ENCODE data around the gene HAND1.

The HAND1 gene

DNA sequence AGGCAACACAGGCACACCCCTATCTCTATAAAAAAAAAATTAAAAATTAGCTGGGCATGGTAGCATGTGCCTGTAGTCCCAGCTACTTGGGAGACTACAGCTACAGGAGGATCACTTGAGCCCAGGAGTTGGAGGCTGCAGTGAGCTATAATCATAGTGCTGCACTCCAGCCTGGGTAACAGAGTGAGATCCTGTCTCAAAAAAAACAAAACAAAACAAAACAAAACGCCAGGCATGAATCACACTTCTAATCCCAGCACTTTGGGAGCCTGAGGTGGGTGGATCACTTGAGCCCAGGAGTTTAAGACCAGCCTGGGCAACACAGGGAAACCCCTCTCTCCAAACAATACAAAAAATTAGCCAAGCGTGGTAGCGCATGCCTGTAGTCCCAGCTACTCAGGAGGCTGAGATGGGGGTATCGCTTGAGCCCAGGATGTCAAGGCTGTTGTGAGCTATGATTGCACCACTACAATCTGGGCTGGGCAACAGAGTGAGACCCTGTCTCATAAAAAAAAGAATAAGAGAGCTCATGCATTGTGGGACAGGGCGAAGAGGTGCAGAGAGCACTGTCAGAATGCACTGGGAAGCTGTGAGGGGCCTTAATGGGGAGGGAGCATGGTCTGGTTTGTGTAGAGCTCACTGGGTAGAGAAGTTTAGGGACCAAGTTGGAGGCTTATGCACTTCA is 40.6 kb downstream of the HAND1 start:
- Histone ChIP-seq H3K27me3 (ENCODE audit: insufficient read depth, low read length) (no peaks in the 10 kb centered on the region), H3K18ac (ENCODE audit: low read length) (no peak overlapping the region), H3K36me3 (ENCODE audit: control insufficient read depth in 1 of 2, insufficient read depth in 2 of 2, low read length in 2 of 2) (peaks cover 18 to 24% of the 10 kb centered on the region in 2 experiments), H3K14ac (ENCODE audit: low read length) (no peak overlapping the region), H3K79me2 (ENCODE audit: control insufficient read depth, insufficient read depth, low read length, poor library complexity) (no peaks in the 10 kb centered on the region), H3K4ac (ENCODE audit: low read depth, low read length) (no peak overlapping the region), H2BK12ac (ENCODE audit: low read length) (no peak overlapping the region), H3K4me1 (ENCODE audit: control insufficient read depth in 1 of 2, insufficient read depth in 2 of 2, low read length in 2 of 2) (no peaks in the 10 kb centered on the region), H2AFZ (ENCODE audit: insufficient read depth, low read length, poor library complexity) (no peak overlapping the region), H2BK5ac (ENCODE audit: low read depth, low read length, poor library complexity) (no peak overlapping the region), H3K4me3 (ENCODE audit: low read depth, low read length) (no peak overlapping the region), H2AK5ac (ENCODE audit: low read length) (no peak overlapping the region), H4K8ac (ENCODE audit: low read depth, low read length) (no peak overlapping the region), H3K9ac (ENCODE audit: low read length) (no peak overlapping the region), H3K79me1 (ENCODE audit: low read length) (no peaks in the 10 kb centered on the region), H3K27ac (ENCODE audit: low read depth, low read length) (no peak overlapping the region), H3K23ac (ENCODE audit: low read length) (no peak overlapping the region), H4K12ac (ENCODE audit: low read depth, low read length) (no peak overlapping the region), H3K9me3 (ENCODE audit: insufficient read depth, low read depth, low read length) (peaks cover 1% of the 10 kb centered on the region), H2BK120ac (ENCODE audit: insufficient read depth, low read length, poor library complexity) (no peak overlapping the region), H4K91ac (ENCODE audit: low read depth, low read length) (no peak overlapping the region), H3K4me2 (ENCODE audit: low read length) (no peak overlapping the region)
- no peak for DNase-seq
- WGBS (ENCODE audit: extremely low coverage, insufficient coverage, insufficient read length): no CpG with 5 or more reads among the region's 5 CpGs

DNA sequence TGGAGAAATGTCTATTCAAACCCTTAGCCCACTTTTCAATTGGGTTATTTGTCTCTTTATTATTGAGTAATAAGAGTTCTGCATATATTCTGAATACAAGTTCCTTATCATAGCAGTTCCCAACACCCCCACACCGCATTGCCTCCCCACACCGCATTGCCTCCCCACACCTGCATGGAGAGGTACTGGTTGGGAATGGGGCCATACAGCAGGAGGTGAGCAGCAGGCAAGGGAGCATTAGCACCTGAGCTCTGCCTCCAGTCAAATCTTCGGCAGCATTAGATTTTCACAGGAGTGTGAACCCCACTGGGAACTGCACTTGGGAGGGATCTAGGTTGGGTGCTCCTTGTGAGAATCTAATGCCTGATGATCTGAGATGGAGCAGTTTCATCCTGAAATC is 42.8 kb downstream of the HAND1 start:
- Histone ChIP-seq H3K4me2 (ENCODE audit: low read length) (no peak overlapping the region), H3K36me3 (ENCODE audit: control insufficient read depth in 1 of 2, insufficient read depth in 2 of 2, low read length in 2 of 2) (peaks cover 14 to 16% of the 10 kb centered on the region in 2 experiments), H4K12ac (ENCODE audit: low read depth, low read length) (no peak overlapping the region), H3K79me1 (ENCODE audit: low read length) (no peaks in the 10 kb centered on the region), H2BK12ac (ENCODE audit: low read length) (no peak overlapping the region), H3K9me3 (ENCODE audit: insufficient read depth, low read depth, low read length) (peaks cover 1% of the 10 kb centered on the region), H4K8ac (ENCODE audit: low read depth, low read length) (no peak overlapping the region), H3K18ac (ENCODE audit: low read length) (no peak overlapping the region), H3K27me3 (ENCODE audit: insufficient read depth, low read length) (no peaks in the 10 kb centered on the region), H3K23ac (ENCODE audit: low read length) (no peak overlapping the region), H3K14ac (ENCODE audit: low read length) (no peak overlapping the region), H2AK5ac (ENCODE audit: low read length) (no peak overlapping the region), H3K4ac (ENCODE audit: low read depth, low read length) (no peak overlapping the region), H3K4me1 (ENCODE audit: control insufficient read depth in 1 of 2, insufficient read depth in 2 of 2, low read length in 2 of 2) (no peaks in the 10 kb centered on the region), H2BK120ac (ENCODE audit: insufficient read depth, low read length, poor library complexity) (no peak overlapping the region), H2AFZ (ENCODE audit: insufficient read depth, low read length, poor library complexity) (no peak overlapping the region), H4K91ac (ENCODE audit: low read depth, low read length) (no peak overlapping the region), H3K9ac (ENCODE audit: low read length) (no peak overlapping the region), H3K79me2 (ENCODE audit: control insufficient read depth, insufficient read depth, low read length, poor library complexity) (no peaks in the 10 kb centered on the region), H2BK5ac (ENCODE audit: low read depth, low read length, poor library complexity) (no peak overlapping the region), H3K4me3 (ENCODE audit: low read depth, low read length) (no peak overlapping the region), H3K27ac (ENCODE audit: low read depth, low read length) (no peak overlapping the region)
- DNase-seq: no peak
- WGBS (ENCODE audit: extremely low coverage, insufficient coverage, insufficient read length): no CpG with 5 or more reads among the region's 3 CpGs

DNA sequence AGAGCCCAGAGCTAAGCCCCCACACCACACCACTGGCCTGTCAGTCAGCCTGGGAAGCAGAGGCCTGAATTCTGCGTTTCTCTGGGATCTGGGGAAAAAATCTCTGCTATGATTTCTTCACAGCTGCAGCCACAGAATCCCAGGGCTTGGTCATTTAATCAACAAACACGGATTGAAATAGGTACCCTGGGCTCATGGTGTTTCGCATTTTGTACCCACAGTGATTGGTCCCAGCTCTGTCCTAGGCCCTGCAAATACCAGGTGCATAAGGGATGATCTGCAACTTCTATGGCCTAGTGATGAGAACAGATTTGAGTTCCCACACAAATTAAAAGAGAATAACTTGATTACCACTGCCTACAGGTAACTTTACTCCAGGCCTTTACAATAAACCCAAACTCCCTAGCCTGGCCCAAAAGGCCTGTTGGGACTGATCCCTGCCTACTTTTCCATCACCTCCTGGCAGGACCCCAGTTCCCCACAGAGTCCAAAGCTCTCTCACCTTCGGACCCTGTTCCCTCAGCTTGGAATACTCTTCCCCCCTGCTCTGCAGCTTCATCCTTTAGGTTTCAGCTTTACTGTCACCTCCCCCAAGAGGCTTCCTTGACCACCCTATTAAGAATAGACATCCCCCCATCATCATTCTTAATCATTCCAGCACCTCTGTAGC is 46.9 kb downstream of the HAND1 start:
- Histone ChIP-seq H3K4ac (ENCODE audit: low read depth, low read length) (no peak overlapping the region), H3K9ac (ENCODE audit: low read length) (no peak overlapping the region)
- no CpG with 5 or more reads among the region's 4 CpGs for WGBS (ENCODE audit: extremely low coverage, insufficient coverage, insufficient read length)

DNA sequence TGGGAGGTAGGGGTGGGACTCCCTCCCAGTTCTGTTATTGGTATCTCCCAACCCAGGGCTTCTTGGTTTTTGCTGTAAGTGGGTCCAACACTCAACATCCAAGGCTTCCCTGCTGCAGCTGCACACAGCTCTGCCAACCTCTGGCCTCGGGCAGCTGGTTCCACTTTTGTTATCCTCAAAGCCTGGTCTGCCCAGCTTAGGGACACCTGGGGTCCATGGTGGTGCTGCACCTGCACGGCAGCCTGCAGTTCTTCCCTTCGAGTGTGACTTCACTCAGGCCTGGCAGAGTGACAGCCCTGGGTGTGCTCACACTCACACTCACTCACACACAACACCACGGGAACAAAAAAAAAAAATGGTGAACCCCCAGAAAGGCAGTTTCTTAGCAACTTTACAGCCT is 47.6 kb downstream of the HAND1 start:
- H3K4me2 ChIP-seq (ENCODE audit: low read length): no peak overlapping the region
- H3K79me1 ChIP-seq (ENCODE audit: low read length): no peaks in the 10 kb centered on the region
- no peak overlapping the region for H3K23ac ChIP-seq (ENCODE audit: low read length)
- no peak overlapping the region for H3K27ac ChIP-seq (ENCODE audit: low read depth, low read length)
- H3K14ac ChIP-seq (ENCODE audit: low read length): no peak overlapping the region
- no peak overlapping the region for H2BK5ac ChIP-seq (ENCODE audit: low read depth, low read length, poor library complexity)
- no peak overlapping the region for H4K12ac ChIP-seq (ENCODE audit: low read depth, low read length)
- H3K9me3 ChIP-seq (ENCODE audit: insufficient read depth, low read depth, low read length): peaks cover 1% of the 10 kb centered on the region
- WGBS (ENCODE audit: extremely low coverage, insufficient coverage, insufficient read length): no CpG with 5 or more reads among the region's 4 CpGs
- no peak overlapping the region for H2AK5ac ChIP-seq (ENCODE audit: low read length)
- H2BK120ac ChIP-seq (ENCODE audit: insufficient read depth, low read length, poor library complexity): no peak overlapping the region
- no peaks in the 10 kb centered on the region for H3K79me2 ChIP-seq (ENCODE audit: control insufficient read depth, insufficient read depth, low read length, poor library complexity)
- no peak overlapping the region for H4K8ac ChIP-seq (ENCODE audit: low read depth, low read length)
- no peak overlapping the region for H3K18ac ChIP-seq (ENCODE audit: low read length)
- no peaks in the 10 kb centered on the region for H3K4me1 ChIP-seq (ENCODE audit: control insufficient read depth in 1 of 2, insufficient read depth in 2 of 2, low read length in 2 of 2)
- H3K4me3 ChIP-seq (ENCODE audit: low read depth, low read length): no peak overlapping the region
- H3K27me3 ChIP-seq (ENCODE audit: insufficient read depth, low read length): no peaks in the 10 kb centered on the region
- H2BK12ac ChIP-seq (ENCODE audit: low read length): no peak overlapping the region
- H4K91ac ChIP-seq (ENCODE audit: low read depth, low read length): no peak overlapping the region
- H3K9ac ChIP-seq (ENCODE audit: low read length): no peak overlapping the region
- H3K4ac ChIP-seq (ENCODE audit: low read depth, low read length): no peak overlapping the region
- H2AFZ ChIP-seq (ENCODE audit: insufficient read depth, low read length, poor library complexity): no peak overlapping the region
- no peak for DNase-seq
- H3K36me3 ChIP-seq (ENCODE audit: control insufficient read depth in 1 of 2, insufficient read depth in 2 of 2, low read length in 2 of 2): peaks cover 3 to 5% of the 10 kb centered on the region in 2 experiments

More for the DNA sequence above, 46.9 kb downstream of the HAND1 start:
- Histone ChIP-seq H3K27me3 (ENCODE audit: insufficient read depth, low read length) (no peaks in the 10 kb centered on the region), H4K91ac (ENCODE audit: low read depth, low read length) (no peak overlapping the region), H4K12ac (ENCODE audit: low read depth, low read length) (no peak overlapping the region), H4K8ac (ENCODE audit: low read depth, low read length) (no peak overlapping the region), H3K14ac (ENCODE audit: low read length) (no peak overlapping the region), H3K79me1 (ENCODE audit: low read length) (no peaks in the 10 kb centered on the region), H3K4me1 (ENCODE audit: control insufficient read depth in 1 of 2, insufficient read depth in 2 of 2, low read length in 2 of 2) (no peaks in the 10 kb centered on the region), H2AK5ac (ENCODE audit: low read length) (no peak overlapping the region), H3K18ac (ENCODE audit: low read length) (no peak overlapping the region), H3K27ac (ENCODE audit: low read depth, low read length) (no peak overlapping the region), H2BK12ac (ENCODE audit: low read length) (no peak overlapping the region), H3K23ac (ENCODE audit: low read length) (no peak overlapping the region), H2AFZ (ENCODE audit: insufficient read depth, low read length, poor library complexity) (no peak overlapping the region), H2BK5ac (ENCODE audit: low read depth, low read length, poor library complexity) (no peak overlapping the region), H3K36me3 (ENCODE audit: control insufficient read depth in 1 of 2, insufficient read depth in 2 of 2, low read length in 2 of 2) (peaks cover 3 to 6% of the 10 kb centered on the region in 2 experiments), H3K79me2 (ENCODE audit: control insufficient read depth, insufficient read depth, low read length, poor library complexity) (no peaks in the 10 kb centered on the region), H3K4me2 (ENCODE audit: low read length) (no peak overlapping the region), H2BK120ac (ENCODE audit: insufficient read depth, low read length, poor library complexity) (no peak overlapping the region), H3K9me3 (ENCODE audit: insufficient read depth, low read depth, low read length) (peaks cover 1% of the 10 kb centered on the region), H3K4me3 (ENCODE audit: low read depth, low read length) (no peak overlapping the region)
- no peak for DNase-seq

Data from trophoblast cell (in vitro differentiated cells and primary cell).